ENCODE data around the gene SMURF2.

DNA sequence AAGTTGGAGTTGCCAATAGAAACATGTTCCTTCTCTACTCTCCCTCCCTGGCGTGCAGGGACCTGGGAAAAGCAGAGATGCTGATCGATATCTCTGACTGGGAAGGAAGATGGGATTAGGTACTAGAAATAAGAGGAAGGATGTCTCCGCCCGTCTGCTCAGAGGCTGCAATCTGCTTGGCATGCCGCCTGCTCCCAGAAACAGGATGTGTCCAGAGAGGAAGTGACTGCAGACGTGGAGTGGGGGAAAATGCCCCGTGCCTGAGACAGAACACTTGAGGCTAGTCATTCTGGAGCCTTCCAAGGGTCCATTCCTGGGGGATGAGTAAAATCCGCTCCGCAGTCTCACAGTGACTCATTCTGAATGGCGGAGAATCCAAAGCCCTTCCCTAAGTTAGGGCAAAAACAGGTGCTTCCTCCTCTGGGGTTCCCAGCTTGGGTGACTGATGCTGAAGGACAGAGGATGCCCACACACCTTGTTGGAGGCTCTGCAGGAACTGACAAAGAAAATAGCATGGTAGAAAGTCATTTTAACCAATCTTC lies 45.0 kb upstream of the SMURF2 start:
- TF ChIP-seq, protein P1, sequence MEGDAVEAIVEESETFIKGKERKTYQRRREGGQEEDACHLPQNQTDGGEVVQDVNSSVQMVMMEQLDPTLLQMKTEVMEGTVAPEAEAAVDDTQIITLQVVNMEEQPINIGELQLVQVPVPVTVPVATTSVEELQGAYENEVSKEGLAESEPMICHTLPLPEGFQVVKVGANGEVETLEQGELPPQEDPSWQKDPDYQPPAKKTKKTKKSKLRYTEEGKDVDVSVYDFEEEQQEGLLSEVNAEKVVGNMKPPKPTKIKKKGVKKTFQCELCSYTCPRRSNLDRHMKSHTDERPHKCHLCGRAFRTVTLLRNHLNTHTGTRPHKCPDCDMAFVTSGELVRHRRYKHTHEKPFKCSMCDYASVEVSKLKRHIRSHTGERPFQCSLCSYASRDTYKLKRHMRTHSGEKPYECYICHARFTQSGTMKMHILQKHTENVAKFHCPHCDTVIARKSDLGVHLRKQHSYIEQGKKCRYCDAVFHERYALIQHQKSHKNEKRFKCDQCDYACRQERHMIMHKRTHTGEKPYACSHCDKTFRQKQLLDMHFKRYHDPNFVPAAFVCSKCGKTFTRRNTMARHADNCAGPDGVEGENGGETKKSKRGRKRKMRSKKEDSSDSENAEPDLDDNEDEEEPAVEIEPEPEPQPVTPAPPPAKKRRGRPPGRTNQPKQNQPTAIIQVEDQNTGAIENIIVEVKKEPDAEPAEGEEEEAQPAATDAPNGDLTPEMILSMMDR (IDR thresholded peaks at IDR 0.05; ENCODE audit: poor library complexity): no peak
- TF ChIP-seq EZH2phosphoT487 (IDR thresholded peaks at IDR 0.05; ENCODE audit: low read depth, severe bottlenecking, unreplicated experiment) (no peak), EZH2 (IDR thresholded peaks at IDR 0.05; ENCODE audit: borderline replicate concordance) (no peak)

Measured in hepatocyte (in vitro differentiated cells).